GM20431 (cell line): ENCODE data around the gene SBF2.

ENCODE experiments used
- in situ Hi-C: fragments of 300-500 bp; cut with MseI, MboI; formaldehyde crosslinking; loops from one replicate; pipeline ENCODE4 v1.15.0; 2020; ENCODE audit warnings: low sequenced_read_pairs; ENCODE audit not compliant: unreplicated experiment

The SBF2 gene

GRCh38 chr11:9887472-9887871 is 406.5 kb downstream of the SBF2 start:
- in situ Hi-C loops = no loop called here

DNA sequence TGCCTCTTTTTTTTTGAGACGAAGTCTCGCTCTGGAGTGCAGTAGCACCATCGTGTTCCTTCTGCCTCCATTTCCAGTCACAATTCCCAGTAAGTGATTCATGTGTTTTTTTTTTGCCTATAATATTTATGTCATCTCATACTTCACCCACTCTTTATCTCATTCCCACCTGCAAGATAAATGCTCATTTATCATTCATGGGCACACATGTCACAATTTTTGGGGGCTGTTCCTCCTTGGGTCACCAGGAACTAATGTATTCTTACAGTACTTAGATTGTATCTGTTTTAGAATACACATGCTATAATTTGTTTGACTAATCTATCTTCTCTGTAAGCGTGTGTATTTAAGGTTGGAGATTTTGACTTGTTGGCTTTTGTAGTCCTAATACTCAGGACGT is 407.4 kb downstream of the SBF2 start:
- in situ Hi-C loops = no loop called here

DNA sequence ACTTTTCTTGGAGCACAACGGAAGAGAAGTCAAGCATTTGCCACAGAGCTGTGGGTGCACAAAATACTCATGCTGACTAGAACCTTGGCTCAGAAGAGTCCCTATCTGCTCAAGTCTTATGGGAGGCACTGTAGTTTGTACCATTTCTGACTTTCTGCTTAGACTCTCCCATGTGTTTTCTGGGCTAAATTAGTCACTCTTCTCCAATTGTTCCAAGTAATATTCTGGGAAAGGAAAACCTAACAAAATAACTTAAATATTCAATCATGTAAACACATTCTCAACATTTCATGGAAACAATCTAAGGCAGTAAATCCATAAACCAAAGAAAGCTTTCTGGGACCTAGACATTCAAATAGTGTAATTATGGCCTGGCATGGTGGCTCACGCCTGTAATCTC is 409.4 kb downstream of the SBF2 start:
- in situ Hi-C loops = no loop called here

- in situ Hi-C loops = no loop called here
Measured at GRCh38 chr11:9880657-9881056, 413.4 kb downstream of the SBF2 start.

GRCh38 chr11:9878936-9879335 is 415.1 kb downstream of the SBF2 start:
- in situ Hi-C loops = no loop called here

DNA sequence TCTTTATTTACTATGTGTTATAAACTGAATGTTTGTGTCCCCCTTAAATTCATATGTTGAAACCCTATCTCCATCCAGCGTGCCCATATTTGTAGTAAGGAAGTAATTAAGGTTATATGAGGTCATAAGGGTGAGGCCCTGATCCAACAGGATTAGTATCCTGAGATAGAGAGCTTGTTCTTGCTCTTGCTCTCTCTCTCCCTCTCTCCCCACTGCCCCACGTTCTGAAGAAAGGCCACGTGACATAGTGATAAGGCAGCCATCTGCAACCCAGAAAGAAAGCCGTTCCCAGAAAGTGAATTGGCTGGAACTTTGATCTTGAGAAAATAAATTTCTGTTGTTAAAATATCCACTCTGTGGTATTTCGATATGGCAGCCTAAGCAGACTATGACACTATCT is 417.7 kb downstream of the SBF2 start:
- in situ Hi-C loops = no loop called here

DNA sequence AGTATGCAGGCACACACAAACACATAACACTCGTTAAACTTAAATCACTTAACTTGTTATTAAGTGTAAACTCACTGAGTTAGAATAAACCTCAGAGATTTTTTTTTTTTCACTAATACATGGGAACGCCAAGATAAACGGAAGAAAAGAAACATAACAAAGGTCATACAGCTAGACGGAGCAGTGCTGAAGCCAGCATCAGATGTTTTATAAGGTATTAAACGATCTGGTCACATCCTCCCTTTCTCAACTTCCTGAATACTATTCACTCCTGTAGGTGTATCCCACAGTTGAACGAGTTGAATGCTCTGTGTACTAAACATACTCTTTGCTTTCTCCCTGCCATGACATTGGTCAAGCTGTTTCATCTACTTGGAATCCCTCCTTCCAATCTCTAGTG is 418.2 kb downstream of the SBF2 start:
- in situ Hi-C loops = no loop called here

GRCh38 chr11:9875399-9875798 is 418.6 kb downstream of the SBF2 start:
- in situ Hi-C loops = no loop called here

GRCh38 chr11:9874466-9874865 is 419.6 kb downstream of the SBF2 start:
- in situ Hi-C loops = loop anchor here (25.0 kb wide), 1 partner anchor 438 kb away; the partner anchor contains the start of gene ADM

- in situ Hi-C loops = loop anchor here (25.0 kb wide), 1 partner anchor 444 kb away; the partner anchor contains the start of gene ADM
Measured at GRCh38 chr11:9868641-9869040, 425.4 kb downstream of the SBF2 start.

DNA sequence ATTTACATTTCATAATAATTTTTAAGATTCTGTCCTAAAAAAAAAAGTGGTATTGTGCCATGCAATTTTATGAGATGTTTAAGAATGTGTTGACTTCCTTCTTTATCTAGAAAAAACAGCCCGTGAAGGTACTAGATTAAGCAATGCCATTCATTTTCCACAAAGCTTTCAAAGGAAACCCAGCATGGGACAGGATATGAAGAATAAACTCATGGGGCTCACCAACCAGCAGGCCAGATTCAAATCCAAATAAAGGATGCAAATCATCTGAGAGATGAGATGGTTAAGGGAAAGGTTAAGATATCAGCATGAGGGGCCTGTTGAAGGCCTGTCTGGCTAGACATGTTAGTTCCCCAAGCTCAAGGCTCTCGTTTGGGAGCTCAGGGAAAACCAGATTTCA is 431.0 kb downstream of the SBF2 start:
- in situ Hi-C loops = loop anchor here (25.0 kb wide), 1 partner anchor 449 kb away; the partner anchor contains the start of gene ADM

DNA sequence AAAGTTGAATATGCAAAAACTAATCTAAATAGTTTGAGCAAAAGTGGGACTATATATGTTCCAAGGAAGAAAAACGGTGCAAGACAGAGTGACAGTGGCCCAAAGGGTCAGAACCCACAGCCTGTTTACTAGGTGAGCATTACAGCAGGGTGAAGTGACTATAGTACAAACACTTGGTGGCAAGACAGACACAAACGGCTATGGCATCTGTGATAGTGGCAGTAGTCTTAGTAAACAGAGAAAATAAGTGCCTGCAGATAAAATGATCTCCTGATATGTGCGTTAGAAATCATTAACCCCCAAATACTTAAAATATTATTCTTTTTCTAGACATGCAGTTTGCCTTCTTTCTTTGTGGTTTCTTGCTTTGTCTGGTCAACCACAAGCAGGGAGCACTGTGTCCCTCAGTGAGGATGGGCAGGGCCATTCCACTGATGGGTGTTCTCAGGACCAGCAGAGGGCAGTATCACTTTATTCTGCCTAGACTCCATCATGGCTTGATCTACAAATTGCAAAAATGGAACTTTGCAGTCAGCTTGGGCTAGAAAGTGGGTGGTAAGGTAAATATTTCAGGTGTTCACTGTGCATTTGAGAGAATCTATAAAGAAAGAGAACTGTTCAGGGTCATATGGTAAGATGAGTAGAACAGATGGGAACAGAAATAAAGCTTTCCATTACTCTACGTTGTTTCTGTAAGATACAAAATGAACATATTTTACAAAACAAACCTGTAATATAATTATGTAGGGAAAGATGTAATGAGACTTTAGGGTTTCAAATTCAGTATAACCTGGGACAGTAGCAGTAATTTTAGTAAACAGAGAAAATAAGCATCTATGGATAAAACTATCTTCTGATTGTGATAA is 431.9 kb downstream of the SBF2 start:
- in situ Hi-C loops = loop anchor here (25.0 kb wide), 1 partner anchor 450 kb away; the partner anchor contains the start of gene ADM

- in situ Hi-C loops = loop anchor here (25.0 kb wide), 1 partner anchor 453 kb away; the partner anchor contains the start of gene ADM
Measured at GRCh38 chr11:9859554-9860305, 434.3 kb downstream of the SBF2 start.

DNA sequence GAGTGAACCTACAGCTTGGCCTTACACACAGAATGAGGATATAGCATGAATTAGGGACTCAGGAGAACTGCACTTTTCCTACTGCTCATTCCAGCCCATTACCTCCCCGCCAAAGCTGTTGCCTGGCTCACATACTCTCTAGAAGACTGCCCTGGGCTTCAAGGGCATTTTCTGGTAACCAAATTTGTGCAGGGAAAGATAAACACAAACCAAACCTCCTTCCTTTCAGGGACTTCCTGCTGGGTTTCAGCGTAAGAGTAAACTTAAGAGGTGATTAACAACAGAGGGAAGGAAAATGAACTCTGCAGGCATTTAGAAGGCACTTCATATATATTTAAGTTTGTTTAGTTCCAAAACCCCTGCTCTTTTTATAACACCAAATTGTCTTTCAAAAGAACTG is 435.2 kb downstream of the SBF2 start:
- in situ Hi-C loops = loop anchor here (25.0 kb wide), 1 partner anchor 453 kb away; the partner anchor contains the start of gene ADM

GRCh38 chr11:9858218-9858617 is 435.8 kb downstream of the SBF2 start:
- in situ Hi-C loops = loop anchor here (25.0 kb wide), 1 partner anchor 454 kb away; the partner anchor contains the start of gene ADM

- in situ Hi-C loops = loop anchor here (25.0 kb wide), 1 partner anchor 457 kb away; the partner anchor contains the start of gene ADM
Measured at GRCh38 chr11:9855579-9856287, 438.3 kb downstream of the SBF2 start.

- in situ Hi-C loops = loop anchor here (25.0 kb wide), 1 partner anchor 458 kb away; the partner anchor contains the start of gene ADM
Measured at GRCh38 chr11:9853929-9854552, 440.0 kb downstream of the SBF2 start.

GRCh38 chr11:9852465-9852864 is 441.6 kb downstream of the SBF2 start:
- in situ Hi-C loops = loop anchor here (25.0 kb wide), 1 partner anchor 460 kb away; the partner anchor contains the start of gene ADM

- in situ Hi-C loops = loop anchor here (25.0 kb wide), 1 partner anchor 461 kb away; the partner anchor contains the start of gene ADM
Measured at GRCh38 chr11:9851366-9851765, 442.7 kb downstream of the SBF2 start.
